K562 (cell line): ENCODE data around the gene SFXN2. TPM values are rescaled to one million over a fixed set of nuclear protein-coding genes. Genes with fewer than 3 reads are reported as not detected.

Experiments
- ATF1 ChIP-seq, 2 experiments: fragments of 450-650 bp in 1 of 2; IDR thresholded peaks; 2 replicates each; pipeline ENCODE4 v1.6.1; 2016; ENCODE audit warnings: missing compliant biosample characterization in 1 of 2, missing genetic modification characterization in 1 of 2
- GATAD2B ChIP-seq: fragments of 450-650 bp; IDR thresholded peaks from 2 replicates; pipeline ENCODE4 v1.6.1; 2017; ENCODE audit warnings: mild to moderate bottlenecking, borderline replicate concordance
- HCFC1 ChIP-seq: IDR thresholded peaks from 2 replicates; pipeline ENCODE4 v1.6.1; 2012; ENCODE audit warnings: low read depth, low read length, improper control_type of control experiment
- MYNN ChIP-seq, 2 experiments: sonication (generic); formaldehyde crosslinking in 1 of 2; IDR thresholded peaks; 2 replicates each; pipeline versions ENCODE4 v1.5.0 to v1.6.1; 2016 to 2020; ENCODE audit warnings: antibody characterized with exemption in 1 of 2, missing genetic modification reagents in 1 of 2
- PYGO2 ChIP-seq: fragments of 450-650 bp; IDR thresholded peaks from 2 replicates; pipeline ENCODE4 v1.6.1; 2016; ENCODE audit warnings: mild to moderate bottlenecking, missing genetic modification characterization, moderate library complexity, missing compliant biosample characterization
- TAF15 ChIP-seq: fragments of 200-400 bp; formaldehyde crosslinking; IDR thresholded peaks from 2 replicates; pipeline ENCODE4 v1.6.1; 2017; ENCODE audit warnings: mild to moderate bottlenecking, low read depth, low read length, moderate library complexity
- THAP7 ChIP-seq: fragments of 250-450 bp; sonication (Bioruptor Pico); IDR thresholded peaks from 2 replicates; pipeline ENCODE4 v1.5.0; 2021
- TSC22D4 ChIP-seq: fragments of 450-650 bp; IDR thresholded peaks from 2 replicates; pipeline ENCODE4 v1.6.1; 2016; ENCODE audit warnings: missing genetic modification characterization, missing biosample characterization, control low read depth
- ZNF318 ChIP-seq, 2 experiments: fragments of 450-650 bp; IDR thresholded peaks; 2 replicates each; pipeline ENCODE4 v1.6.1; 2016; ENCODE audit warnings: mild to moderate bottlenecking in 2 of 2, borderline replicate concordance in 1 of 2, low read depth in 1 of 2, moderate library complexity in 1 of 2
- ZNF512 ChIP-seq: IDR thresholded peaks from 2 replicates; pipeline ENCODE4 v1.6.1; 2016; ENCODE audit warnings: missing genetic modification characterization, missing compliant biosample characterization
- ZNF764 ChIP-seq: fragments of 250-450 bp; sonication (Bioruptor Pico); IDR thresholded peaks from 2 replicates; pipeline ENCODE4 v1.4.0; 2020; ENCODE audit warnings: low read depth, mild to moderate bottlenecking, moderate library complexity
- polyA plus RNA-seq, 8 experiments: library from polyadenylated mRNA; depleted of rRNA in 4 of 8; stranded (reverse) in 5 of 8; unstranded in 3 of 8; fragments of >200 nt; fragmentation: Nextera tagmentation in 2 of 8; fragmentation: Illumina TruSeq in 1 of 8; extraction: Ambion mirVana in 2 of 8; extraction: Trizol in 1 of 8; gene quantifications; 2 replicates each; pipeline versions ENCODE4 v1.2.1 to v1.2.3, GENCODE V29; 2011 to 2014; ENCODE audit warnings: inconsistent platforms in 1 of 8, missing spikeins in 1 of 8
- total RNA-seq, 7 experiments: library from RNA; depleted of rRNA in 6 of 7; stranded (reverse); fragments of >200 nt in 6 of 7; fragmentation: Illumina TruSeq in 2 of 7; extraction: Trizol in 2 of 7; gene quantifications; 2 replicates each; pipeline versions ENCODE4 v1.2.1 to v1.2.3, GENCODE V29; 2011 to 2021; ENCODE audit warnings: low replicate concordance in 1 of 7

Gene SFXN2
- total and polyA plus RNA-seq, 9 of the 15 experiments (the other 6 are each of a cell fraction or from before 2014, with no cell fraction given) = 7.3 to 23.8 (median 15.7) TPM

- TF ChIP-seq ZNF318 (IDR thresholded peaks at IDR 0.05; ENCODE audit: borderline replicate concordance in 1 of 2, low read depth in 1 of 2) (no peak), ZNF764 (CRISPR knock-in tag) (no peak), TAF15 (0 out of 2 replicates have a peak, but pooled peaks have one; percentile 42), TSC22D4 (tag) (no peak), MYNN (IDR thresholded peaks at IDR 0.05) (no peak), MYNN (CRISPR knock-in tag; IDR thresholded peaks at IDR 0.05) (no peak), ZNF512 (tag) (no peak), ATF1 (CRISPR knock-in tag; IDR thresholded peaks at IDR 0.05) (no peak), ATF1 (tag; IDR thresholded peaks at IDR 0.05) (peak; percentile 86), PYGO2 (no peak), THAP7 (CRISPR knock-in tag) (peak; percentile 99), GATAD2B (0 out of 2 replicates have a peak, but pooled peaks have one; percentile 41), HCFC1 (peak; percentile 86)
Observed at GRCh38 chr10:102743588-102744373, 29.3 kb downstream of the SFXN2 start, which contains the start of gene WBP1L (continued).
